Left lobe of liver (tissue), 2 donors: ENCODE data around the gene B3GALT4. TPM values are rescaled to one million over a fixed set of nuclear protein-coding genes. Genes with fewer than 3 reads are reported as not detected.
"Not testable (repeated sequence)": the region's sequence is repeated elsewhere in the genome, so short reads cannot be mapped to it uniquely, and the experiment has no call there.

Experiments used
- ATAC-seq: fragments of 200-7000 bp; cut with Tn5 transposase; one replicate; pipeline ENCODE4 v1.9.1; 2020; ENCODE audit warnings: mild to moderate bottlenecking, moderate library complexity
- DNase-seq: peaks from one replicate; pipeline ENCODE4 v3.0.0-alpha.2; 2020; ENCODE audit warnings: low spot score
- total RNA-seq: library from RNA; stranded (reverse); gene quantifications from one replicate; pipeline ENCODE4 v1.2.1, GENCODE V29; 2021
- donor health status: DM: no; HTN: no; CAD: no; lungs with moderate emphysema.
- donor health status: DM: no; HTN: yes; CAD: no.

B3GALT4 gene, protein sequence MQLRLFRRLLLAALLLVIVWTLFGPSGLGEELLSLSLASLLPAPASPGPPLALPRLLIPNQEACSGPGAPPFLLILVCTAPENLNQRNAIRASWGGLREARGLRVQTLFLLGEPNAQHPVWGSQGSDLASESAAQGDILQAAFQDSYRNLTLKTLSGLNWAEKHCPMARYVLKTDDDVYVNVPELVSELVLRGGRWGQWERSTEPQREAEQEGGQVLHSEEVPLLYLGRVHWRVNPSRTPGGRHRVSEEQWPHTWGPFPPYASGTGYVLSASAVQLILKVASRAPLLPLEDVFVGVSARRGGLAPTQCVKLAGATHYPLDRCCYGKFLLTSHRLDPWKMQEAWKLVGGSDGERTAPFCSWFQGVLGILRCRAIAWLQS
- 1.2 TPM for total RNA-seq

DNA sequence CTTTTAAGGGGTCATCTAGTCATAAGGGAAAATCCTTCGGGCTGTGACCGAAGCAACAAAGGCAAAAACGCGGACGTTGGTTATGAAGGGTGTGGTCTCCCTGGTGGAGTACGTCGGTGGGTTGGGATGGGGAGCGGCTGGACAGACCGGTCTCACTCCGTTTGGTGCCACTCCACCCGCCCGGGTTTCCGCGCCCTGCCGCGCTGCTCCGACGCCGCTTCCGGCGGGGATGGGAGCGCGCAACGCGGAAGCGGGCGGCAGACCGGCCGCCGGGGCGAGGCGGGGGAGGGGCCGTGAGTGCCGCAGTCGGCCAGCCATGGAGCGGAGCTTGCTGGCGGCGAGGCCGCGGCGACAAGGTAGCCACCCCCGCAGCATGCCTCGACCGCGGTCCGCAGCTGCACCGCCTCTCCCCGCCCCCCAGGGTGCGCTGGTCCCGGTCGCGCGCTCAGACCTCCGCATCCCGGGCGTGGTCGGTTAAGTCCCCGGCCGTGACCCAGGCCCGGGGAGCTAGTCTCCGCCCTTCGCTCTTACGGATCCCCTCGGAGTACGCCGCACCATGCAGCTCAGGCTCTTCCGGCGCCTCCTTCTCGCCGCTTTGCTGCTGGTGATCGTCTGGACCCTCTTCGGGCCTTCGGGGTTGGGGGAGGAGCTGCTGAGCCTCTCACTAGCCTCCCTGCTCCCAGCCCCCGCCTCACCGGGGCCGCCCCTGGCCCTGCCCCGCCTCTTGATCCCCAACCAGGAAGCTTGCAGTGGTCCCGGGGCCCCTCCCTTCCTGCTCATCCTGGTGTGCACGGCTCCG lies at the start of gene B3GALT4:
Gene B3GALT4, plus strand, starts transcription at position 260 of the 799 bp plus-strand sequence. Its CDS starts 297 bp downstream, at position 557.
- peak; percentile 59 for DNase-seq
- ATAC-seq, result peak; percentile 56

DNA sequence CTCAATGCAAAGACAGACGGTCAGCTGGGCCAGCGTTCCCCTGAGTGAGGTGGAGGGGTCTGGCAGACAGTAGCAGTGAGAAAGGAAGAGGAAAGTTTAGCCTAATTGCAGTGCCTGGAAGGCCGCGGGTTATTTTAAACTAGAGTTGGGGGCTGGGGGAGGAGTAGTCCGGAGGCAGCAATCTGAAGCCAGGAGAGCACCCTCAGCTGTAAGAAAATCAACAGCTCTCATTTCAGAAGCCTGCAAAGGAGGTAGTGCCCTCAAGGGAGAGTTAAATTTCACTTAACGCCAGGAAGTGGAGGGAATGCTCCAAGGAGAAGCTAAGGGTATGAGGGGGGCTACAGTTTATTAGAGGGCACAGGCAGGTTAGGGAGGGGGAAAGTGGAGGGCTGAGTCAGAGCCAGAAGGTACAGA lies 41.7 kb upstream of the B3GALT4 start:
- DNase-seq, result no peak
- ATAC-seq, result no peak

DNA sequence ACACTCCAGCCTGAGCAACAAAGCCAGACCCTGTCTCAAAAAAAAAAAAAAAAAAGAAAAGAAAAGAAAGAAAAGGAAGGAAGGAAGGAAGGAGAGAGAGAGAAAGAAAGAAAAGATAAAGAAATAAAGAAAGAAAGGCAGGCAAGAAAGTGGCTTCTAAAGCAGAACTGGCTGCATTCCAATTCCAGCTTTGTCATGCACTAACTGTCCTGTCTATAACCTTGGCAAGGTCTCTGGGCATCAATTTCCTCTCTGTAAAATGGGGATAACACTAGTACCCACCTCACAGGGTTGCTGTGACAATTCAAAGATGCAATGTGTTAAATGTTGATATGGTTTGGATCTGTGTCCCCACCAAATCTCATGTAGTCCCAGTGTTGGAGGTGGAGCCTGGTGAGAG lies 40.6 kb upstream of the B3GALT4 start:
- ATAC-seq, result no peak

DNA sequence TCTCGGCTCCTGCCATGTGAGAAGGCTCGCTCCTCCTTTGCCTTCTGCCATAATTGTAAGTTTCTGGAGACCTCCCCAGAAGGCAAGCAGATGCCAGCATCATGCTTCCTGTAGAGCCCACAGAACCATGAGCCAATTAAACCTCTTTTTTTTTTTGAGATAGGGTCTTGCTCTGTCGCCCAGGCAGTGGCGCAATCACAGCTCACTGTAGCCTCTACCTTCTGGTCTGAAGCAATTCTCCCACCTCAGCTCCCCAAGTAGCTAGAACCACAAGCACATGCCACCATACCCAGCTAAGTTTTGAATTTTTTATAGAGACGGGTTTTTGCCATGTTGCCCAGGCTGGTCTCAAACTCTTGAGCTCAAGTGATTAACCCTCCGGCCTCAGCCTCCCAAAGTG lies 40.1 kb upstream of the B3GALT4 start:
- DNase-seq (no peak), ATAC-seq (no peak)

More for the DNA sequence above, 40.6 kb upstream of the B3GALT4 start:
- DNase-seq, result no peak

DNA sequence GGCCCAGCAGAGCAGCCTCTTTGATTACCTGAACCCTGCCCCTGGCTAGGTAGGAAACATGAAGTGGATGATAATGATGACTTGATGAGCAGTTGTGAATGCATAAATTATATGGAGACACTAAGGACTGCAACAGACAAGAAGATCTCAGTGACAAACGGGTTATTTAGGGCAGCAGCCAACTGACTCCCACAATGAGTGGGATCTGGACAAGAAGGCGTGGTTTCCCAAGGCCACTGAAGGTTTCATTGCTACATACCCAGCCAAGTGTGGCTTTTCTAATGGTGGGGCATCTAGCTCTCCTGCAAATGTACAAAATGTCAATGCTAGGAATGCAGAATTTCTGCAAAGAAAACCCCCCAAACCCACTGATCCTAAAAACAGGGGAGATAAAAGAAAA lies 39.2 kb upstream of the B3GALT4 start:
- DNase-seq (no peak), ATAC-seq (no peak)

DNA sequence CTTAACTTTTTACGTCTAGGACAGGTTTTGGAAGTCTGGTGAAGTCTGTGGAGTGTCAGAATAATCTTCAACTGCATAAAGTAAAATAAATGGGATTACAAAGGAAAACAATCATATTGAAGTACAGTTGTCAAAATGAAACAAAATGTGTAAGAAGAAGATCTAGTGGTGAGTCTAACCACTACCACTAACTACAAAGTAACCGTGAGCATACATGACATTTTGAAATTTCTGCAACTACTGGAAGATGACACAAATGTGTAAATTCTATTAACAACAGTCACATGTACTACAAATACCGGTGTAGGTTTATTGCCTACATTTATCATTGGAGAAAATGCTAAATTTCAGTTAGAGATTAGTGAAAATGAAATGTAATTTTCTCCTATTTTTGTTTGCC lies 35.0 kb upstream of the B3GALT4 start:
- no peak for ATAC-seq
- DNase-seq, result no peak

DNA sequence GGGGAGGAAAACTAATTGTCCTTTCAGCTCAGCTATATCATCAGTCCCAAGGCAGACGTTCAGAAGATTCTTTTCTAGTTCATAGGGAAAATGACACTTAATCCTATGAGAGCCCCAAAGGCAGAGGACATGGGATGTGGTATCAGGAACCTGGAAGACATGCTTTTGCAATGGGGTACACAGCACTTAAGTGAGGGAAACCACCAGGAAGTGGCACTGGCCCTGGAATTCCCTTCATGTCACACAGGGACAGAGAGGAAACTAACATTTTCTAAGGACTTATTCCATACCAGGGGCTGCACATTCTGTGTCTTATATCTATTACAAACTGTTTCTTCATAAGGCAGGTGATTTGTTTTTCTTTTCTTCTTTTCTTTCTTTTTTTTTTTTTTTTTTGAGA lies 33.4 kb upstream of the B3GALT4 start:
- ATAC-seq (no peak), DNase-seq (no peak)

DNA sequence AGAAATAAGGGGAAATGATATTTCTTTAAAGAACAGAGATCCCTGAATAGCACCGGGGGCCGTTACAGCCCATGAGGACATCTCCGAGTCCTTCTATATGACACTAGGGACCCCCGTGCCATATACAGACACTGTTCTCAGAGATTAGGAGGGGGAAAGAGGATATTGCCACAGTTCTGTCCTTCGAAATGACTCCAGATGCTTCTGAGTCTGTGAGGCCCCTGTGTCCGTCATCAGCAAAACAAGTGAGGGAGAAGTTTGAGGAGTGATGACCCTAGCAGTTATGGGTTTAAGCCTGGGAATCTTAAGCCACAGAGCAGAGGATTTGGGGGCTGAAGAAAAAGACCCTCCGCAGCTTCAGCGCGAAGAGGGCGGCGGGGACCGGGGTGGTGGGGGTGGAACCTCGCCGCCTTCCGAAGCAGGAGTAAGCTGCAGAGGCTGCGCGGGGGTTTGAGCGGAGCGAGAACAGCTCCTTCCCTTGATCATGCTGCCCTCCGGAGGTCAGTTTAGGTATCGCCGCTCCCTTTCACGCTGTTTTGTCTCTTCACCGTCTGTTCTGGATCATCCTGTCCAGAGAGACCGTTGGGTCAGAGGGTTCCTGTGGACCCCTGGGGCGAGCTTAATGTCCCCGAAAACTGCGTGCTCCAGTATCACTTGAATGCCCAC lies 28.8 kb upstream of the B3GALT4 start:
- ATAC-seq, result peak; percentile 79
- peak; percentile 88 for DNase-seq

DNA sequence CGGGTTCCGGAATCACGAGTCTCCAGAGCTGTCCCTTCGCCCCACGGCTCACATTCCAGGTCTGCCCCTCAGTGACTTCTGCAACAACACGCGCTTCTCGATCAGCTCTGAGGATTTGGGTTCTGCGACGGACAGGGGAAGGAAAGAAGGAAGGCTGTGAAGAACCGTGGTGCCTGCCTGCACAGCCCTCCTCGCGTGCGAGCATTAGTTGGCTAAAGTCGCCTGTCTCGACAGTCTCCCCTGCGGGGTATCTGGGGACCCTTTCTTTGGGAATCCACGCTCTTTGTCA lies 28.3 kb upstream of the B3GALT4 start:
- peak; percentile 7 for ATAC-seq
- DNase-seq, result no peak

DNA sequence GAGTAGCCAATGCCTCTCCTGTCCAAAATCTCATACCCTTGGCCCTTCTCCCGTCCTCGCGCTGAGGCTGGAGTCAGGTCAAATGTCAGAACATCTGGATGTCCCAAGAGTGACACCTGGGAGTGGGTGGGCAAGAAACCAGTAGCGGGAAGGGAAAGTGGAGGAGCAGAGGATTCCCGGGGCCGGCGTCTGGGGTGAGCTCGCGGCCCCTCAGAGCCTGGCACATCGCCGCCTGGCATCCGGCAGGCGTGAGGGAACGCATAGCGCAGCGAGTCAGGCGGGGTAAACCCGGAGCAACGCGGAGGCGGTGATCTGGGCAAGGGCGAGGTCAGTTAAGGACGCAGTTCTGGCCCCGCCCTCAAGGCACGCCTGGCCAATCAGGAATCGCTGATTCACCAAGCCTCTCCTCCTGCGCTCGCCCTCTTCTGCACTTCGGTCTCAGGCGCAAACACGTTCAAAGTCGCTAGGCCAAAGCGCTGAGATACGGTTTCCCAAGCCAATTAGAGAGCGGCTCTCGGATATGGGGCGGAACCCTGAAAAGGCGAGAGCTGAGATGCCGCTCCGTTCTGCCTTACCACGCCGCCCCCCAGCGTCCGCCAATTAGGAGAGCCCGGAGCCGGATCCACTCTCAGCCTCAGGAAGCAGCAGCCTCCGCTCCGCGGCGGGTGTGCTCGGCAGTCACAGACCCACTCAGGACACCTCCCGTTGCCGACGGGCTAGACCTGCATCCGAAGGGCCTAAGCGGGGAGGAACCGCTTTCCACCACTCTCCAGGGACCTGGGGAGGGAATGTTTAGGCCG lies 27.8 kb upstream of the B3GALT4 start:
- ATAC-seq (peak; percentile 91), DNase-seq (peak; percentile 99)

DNA sequence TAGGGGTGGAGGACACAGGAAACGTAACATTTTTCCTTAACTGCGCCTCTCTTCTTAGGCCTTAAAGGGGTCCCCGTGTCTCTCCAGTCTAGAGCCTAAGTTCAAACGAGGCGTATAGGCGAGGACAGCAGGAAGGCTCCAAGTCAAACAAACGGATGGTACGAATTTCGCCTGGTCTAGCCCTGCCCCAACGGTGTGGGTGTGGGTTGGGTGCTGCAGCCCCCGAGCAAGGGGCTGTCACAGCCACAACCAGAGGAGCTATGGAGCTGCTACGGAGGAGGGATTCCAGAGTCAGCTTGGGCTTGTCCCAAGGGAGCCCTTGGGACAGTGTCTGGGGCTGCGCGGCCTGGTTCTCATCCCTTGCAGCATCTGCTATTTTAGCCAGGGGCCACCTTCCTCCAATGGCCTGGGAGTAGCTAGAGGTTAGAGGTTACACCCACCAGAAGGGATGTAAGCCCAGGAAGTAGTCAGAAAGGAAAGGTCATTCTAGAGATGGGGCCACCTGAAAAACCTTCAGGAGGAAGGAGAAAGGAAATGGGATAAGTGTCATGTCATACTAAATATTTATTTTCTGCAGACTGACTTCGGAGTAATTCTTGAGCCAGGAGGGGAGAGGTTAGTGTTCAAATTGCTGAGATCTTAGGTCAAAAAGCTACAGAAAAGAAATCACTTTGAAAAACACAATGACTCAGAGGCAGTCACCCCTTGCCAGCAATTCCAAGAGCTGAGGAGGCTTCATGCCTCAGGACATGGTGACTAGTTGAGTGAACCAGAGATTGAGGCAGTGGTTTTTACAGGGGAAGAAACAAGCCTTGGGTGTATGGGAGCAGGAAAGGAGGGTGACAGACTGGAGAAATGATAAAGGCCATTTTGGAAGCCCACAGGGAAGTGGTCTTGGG lies 26.9 kb upstream of the B3GALT4 start:
- DNase-seq (no peak), ATAC-seq (no peak)

DNA sequence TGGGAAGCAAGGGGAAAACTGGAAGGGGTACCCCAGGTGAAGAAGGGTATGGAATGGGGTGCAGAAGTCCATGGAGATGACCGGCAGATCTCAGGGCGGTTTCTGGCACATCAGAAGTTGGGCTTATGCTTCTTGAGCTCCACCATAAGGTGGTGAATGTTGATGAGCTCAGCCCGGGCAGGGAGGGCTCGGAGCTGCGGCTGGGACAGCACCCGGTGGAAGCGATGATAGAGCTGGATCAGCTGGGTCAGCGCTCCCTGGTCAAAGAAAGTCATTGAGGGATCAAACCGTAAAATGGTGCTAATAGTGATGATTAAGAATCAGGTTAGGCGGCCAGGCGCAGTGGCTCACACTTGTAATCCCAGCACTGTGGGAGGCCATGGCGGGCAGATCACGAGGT lies 26.2 kb upstream of the B3GALT4 start:
- DNase-seq (no peak), ATAC-seq (no peak)

DNA sequence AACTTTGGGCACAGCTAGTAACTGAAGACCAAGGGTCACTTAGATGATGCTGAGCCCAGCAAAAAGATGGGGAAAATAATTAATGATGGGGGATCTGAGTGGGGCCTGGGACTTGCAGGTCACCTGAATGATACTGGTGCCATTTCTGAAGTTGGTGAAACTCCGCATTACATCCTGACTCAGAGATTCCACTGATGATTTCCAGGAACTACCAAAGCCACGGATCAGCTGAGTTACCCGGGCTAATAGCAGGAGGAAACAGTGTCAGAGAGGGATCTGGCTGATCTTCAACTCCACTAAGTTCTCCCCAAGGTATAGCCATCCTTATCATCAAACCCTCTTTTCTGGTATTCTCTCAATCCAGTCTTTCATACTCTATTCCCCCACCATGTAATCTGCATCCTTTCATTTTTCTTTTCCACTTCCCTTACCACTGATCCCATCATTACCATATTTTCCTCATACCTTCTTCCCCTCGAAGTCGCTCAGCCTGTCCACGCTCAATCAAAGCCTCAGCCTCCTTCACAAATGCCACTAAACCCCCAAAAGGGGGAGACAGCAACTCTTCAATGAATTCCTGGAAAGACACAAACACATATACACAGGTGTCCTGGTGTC lies 25.4 kb upstream of the B3GALT4 start:
- DNase-seq, result no peak
- no peak for ATAC-seq

DNA sequence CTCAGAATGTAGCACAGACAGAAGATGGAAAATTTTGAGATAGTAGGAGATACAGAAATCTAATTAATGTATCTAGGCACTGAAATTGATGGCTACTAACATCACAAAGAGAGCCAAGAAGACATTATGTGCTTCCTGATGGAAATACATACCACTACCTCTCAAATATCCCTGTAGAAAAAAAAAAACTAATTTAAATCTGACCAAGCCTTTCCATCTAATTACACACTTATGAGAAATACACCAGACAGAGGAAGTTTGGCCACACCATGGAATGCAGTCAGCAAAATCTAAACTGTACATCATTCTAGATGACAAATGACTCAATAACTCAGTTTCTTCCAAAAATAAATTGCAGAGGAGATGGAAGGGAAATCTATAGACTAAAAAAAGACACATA lies 24.2 kb upstream of the B3GALT4 start:
- DNase-seq (no peak), ATAC-seq (no peak)

DNA sequence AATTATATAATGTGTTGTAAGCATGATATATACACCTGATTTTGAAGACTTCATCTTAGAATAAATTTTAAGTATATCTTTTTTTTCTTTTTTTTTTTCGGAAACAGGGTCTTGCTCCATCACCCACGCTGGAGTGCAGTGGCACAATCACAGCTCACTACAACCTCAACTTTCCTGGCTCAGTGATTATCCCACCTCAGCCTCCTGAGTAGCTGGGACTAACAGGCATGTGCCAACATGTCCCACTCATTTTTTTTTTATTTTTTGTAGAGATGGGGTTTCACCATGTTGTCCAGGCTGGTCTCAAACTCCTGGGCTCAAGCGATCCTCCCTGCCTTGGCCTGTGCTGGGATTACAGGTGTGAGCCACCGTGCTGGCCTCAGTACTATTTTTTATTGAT lies 22.3 kb upstream of the B3GALT4 start:
- DNase-seq (no peak), ATAC-seq (no peak)

DNA sequence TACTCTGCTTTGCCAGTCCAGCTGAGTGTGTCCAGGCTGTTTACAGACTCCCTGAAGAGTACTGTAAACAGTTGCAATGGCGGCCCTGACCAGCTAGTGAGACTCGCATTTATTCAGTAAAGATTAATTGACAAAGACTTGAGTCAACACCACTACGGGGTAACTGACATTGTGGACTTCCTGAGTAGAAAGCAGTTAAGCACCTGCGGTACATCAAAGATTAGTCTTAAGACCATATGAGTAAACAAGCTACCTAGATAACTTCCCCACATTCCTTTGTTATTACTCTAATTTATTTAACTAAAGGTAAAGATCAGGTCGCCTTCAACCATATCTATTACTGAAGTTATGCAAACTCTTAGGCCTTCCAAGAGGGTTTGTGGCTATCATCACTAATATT lies 17.9 kb upstream of the B3GALT4 start:
- DNase-seq (no peak), ATAC-seq (no peak)

DNA sequence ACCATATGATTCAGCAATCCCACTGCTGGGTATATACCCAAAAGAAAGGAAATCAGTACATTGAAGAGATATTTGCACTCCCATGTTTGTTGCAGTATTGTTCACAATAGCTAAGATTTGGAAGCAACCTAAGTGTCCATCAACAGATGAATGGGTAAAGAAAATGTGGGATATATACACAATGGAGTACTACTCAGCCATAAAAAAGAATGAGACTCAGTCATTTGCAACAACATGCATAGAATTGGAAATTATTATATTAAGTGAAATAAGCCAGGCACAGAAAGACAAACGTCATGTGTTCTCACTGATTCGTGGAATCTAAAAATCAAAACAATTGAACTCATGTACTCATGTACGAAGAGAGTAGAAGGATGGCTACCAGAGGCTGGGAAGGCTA lies 14.4 kb upstream of the B3GALT4 start:
- DNase-seq, ATAC-seq: not testable (repeated sequence)

DNA sequence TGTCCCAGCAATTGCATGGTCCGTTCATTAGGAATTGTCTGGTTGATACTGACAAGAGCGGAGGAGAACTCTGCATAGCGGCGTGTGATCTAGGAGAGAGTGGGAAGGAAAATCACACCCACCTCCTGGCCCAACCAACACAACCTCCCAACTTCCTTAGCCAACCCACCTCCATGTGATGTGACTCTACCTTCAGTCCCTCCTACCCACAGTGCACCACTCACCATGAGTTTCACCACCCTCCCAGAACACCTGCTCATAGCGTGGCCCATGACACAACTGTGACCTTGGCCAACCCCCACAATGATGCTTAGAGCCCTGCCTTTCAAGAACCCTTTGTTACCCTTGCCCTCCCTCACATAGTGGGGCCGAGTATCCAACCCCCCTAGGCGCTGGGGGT lies 12.9 kb upstream of the B3GALT4 start:
- ATAC-seq (no peak), DNase-seq (no peak)

DNA sequence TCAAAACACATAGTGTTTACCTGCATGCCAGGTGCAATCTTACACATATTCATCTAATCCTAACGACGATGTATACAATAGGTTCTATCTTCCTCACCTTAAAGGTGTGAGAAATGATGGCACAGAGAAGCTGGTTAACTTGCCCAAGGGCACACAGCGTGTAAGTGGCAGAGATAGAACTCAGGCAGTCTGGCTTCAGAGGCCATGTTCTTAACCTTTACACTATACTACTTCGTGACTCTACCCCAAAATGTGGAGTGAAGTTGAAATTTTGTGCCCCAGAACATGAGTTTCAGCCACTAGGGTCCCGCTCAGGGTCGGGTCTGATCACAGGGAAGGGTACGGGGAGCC lies 5.8 kb upstream of the B3GALT4 start:
- peak; percentile 9 for ATAC-seq
- DNase-seq, result no peak
